Measurements from ENCODE around the gene STK24.

DNA sequence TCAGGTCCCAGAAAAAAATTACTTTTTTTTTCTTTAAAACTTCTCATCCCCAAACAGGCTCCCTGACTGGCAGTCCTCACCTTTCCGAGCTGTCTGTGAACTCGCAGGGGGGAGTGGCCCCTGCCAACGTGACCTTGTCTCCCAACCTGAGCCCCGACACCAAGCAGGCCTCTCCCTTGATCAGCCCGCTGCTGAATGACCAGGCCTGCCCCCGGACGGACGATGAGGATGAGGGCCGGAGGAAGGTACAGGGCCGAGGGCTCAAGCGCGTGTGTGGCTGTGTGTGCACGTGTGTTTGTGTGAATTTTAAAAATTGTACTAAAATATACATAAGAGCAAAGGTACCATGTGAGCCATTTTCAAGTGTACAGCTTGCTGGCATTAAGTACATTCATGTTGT lies 167.6 kb downstream of the STK24 start:
- no peak for TF ChIP-seq ARNTL (CRISPR knock-in tag; IDR thresholded peaks at IDR 0.05; ENCODE audit: borderline replicate concordance, low read depth)
- TF ChIP-seq BACH2 (CRISPR knock-in tag; IDR thresholded peaks at IDR 0.05; ENCODE audit: borderline replicate concordance), result no peak
- no peak for TF ChIP-seq TCF4 (CRISPR knock-in tag; IDR thresholded peaks at IDR 0.05; ENCODE audit: borderline replicate concordance)
- TF ChIP-seq, protein P1, sequence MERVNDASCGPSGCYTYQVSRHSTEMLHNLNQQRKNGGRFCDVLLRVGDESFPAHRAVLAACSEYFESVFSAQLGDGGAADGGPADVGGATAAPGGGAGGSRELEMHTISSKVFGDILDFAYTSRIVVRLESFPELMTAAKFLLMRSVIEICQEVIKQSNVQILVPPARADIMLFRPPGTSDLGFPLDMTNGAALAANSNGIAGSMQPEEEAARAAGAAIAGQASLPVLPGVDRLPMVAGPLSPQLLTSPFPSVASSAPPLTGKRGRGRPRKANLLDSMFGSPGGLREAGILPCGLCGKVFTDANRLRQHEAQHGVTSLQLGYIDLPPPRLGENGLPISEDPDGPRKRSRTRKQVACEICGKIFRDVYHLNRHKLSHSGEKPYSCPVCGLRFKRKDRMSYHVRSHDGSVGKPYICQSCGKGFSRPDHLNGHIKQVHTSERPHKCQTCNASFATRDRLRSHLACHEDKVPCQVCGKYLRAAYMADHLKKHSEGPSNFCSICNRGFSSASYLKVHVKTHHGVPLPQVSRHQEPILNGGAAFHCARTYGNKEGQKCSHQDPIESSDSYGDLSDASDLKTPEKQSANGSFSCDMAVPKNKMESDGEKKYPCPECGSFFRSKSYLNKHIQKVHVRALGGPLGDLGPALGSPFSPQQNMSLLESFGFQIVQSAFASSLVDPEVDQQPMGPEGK (CRISPR knock-in tag; IDR thresholded peaks at IDR 0.05; ENCODE audit: borderline replicate concordance), result no peak
- no peak for TF ChIP-seq GLIS3 (CRISPR knock-in tag; IDR thresholded peaks at IDR 0.05)
- TF ChIP-seq ZNF565 (CRISPR knock-in tag; conservative IDR thresholded peaks at IDR 0.05; ENCODE audit: low read depth), result no peak
